GM15510 (cell line): Measurements from ENCODE around the gene RYR2.

Experiments
- POLR2A ChIP-seq: IDR thresholded peaks from 3 replicates; pipeline ENCODE4 v1.6.1; 2011; ENCODE audit warnings: borderline replicate concordance; ENCODE audit not compliant: insufficient read length; ENCODE audit errors: extremely low read depth

RYR2 gene

GRCh38 chr1:237228421-237228820 lies 186.4 kb downstream of the RYR2 start:
- no peak for TF ChIP-seq POLR2A

GRCh38 chr1:237229333-237229732 lies 187.3 kb downstream of the RYR2 start:
- no peak for TF ChIP-seq POLR2A

- TF ChIP-seq POLR2A: no peak
These were observed 190.5 kb downstream of the RYR2 start for GRCh38 chr1:237232501-237232900.

- TF ChIP-seq POLR2A: no peak
These were observed 193.1 kb downstream of the RYR2 start for GRCh38 chr1:237235091-237235490.

- TF ChIP-seq POLR2A: no peak
These were observed 195.7 kb downstream of the RYR2 start for GRCh38 chr1:237237721-237238120.

- TF ChIP-seq POLR2A: no peak
These were observed 197.3 kb downstream of the RYR2 start for GRCh38 chr1:237239248-237239647.

GRCh38 chr1:237241038-237241437 lies 199.1 kb downstream of the RYR2 start:
- no peak for TF ChIP-seq POLR2A

GRCh38 chr1:237244778-237245177 lies 202.8 kb downstream of the RYR2 start:
- TF ChIP-seq POLR2A: no peak

- no peak for TF ChIP-seq POLR2A
These were observed 205.5 kb downstream of the RYR2 start for GRCh38 chr1:237247442-237247841.

GRCh38 chr1:237249120-237249519 lies 207.1 kb downstream of the RYR2 start:
- TF ChIP-seq POLR2A: no peak

GRCh38 chr1:237250055-237250454 lies 208.1 kb downstream of the RYR2 start:
- no peak for TF ChIP-seq POLR2A

GRCh38 chr1:237255071-237255470 lies 213.1 kb downstream of the RYR2 start:
- TF ChIP-seq POLR2A: no peak

- no peak for TF ChIP-seq POLR2A
These were observed 216.9 kb downstream of the RYR2 start for GRCh38 chr1:237258871-237259270.

- no peak for TF ChIP-seq POLR2A
These were observed 219.2 kb downstream of the RYR2 start for GRCh38 chr1:237261198-237261597.

GRCh38 chr1:237267743-237268142 lies 225.8 kb downstream of the RYR2 start:
- no peak for TF ChIP-seq POLR2A

GRCh38 chr1:237269938-237270337 lies 228.0 kb downstream of the RYR2 start:
- TF ChIP-seq POLR2A: no peak

GRCh38 chr1:237270353-237270752 lies 228.4 kb downstream of the RYR2 start:
- TF ChIP-seq POLR2A: no peak
